ENCODE data around the gene RNF38.
"Not testable (repeated sequence)": the region's sequence is repeated elsewhere in the genome, so short reads cannot be mapped to it uniquely, and the experiment has no call there.

The RNF38 gene

GRCh38 chr9:36399980-36400331 is at the start of gene RNF38:
Gene RNF38, minus strand, starts transcription at chr9:36400269. Its CDS starts 161 bp downstream, at chr9:36400108.
- Mint-ChIP-seq H3K4me1 (ENCODE audit: low read depth) (peaks cover 47% of the 10 kb centered on the region), H3K27me3 (no peaks in the 10 kb centered on the region), H3K9me3 (ENCODE audit: low read depth) (no peaks in the 10 kb centered on the region), H3K36me3 (peaks cover 2% of the 10 kb centered on the region), H3K4me3 (peak within 1 kb of the TSS; percentile 91), H3K27ac (peak within 1 kb of the TSS; percentile 88)

- H3K36me3 Mint-ChIP-seq; H3K27me3 Mint-ChIP-seq; H3K27ac Mint-ChIP-seq; H3K9me3 Mint-ChIP-seq (ENCODE audit: low read depth); H3K4me3 Mint-ChIP-seq: not testable (repeated sequence)
- peaks cover 49% of the 10 kb centered on the region for H3K4me1 Mint-ChIP-seq (ENCODE audit: low read depth)
These were observed 48.5 kb upstream of the RNF38 start for GRCh38 chr9:36448555-36448954.

- Mint-ChIP-seq H3K27ac (no peak overlapping the region), H3K4me3 (no peak overlapping the region), H3K9me3 (ENCODE audit: low read depth) (no peaks in the 10 kb centered on the region), H3K36me3 (peaks cover 2% of the 10 kb centered on the region), H3K27me3 (no peaks in the 10 kb centered on the region), H3K4me1 (ENCODE audit: low read depth) (peaks cover 52% of the 10 kb centered on the region)
These were observed 47.9 kb upstream of the RNF38 start for GRCh38 chr9:36448017-36448416.

GRCh38 chr9:36446678-36447077 is 46.6 kb upstream of the RNF38 start:
- H3K27ac Mint-ChIP-seq; H3K4me3 Mint-ChIP-seq; H3K9me3 Mint-ChIP-seq (ENCODE audit: low read depth); H3K27me3 Mint-ChIP-seq; H3K36me3 Mint-ChIP-seq: not testable (repeated sequence)
- H3K4me1 Mint-ChIP-seq (ENCODE audit: low read depth) = peaks cover 55% of the 10 kb centered on the region

- Mint-ChIP-seq H3K27me3 (no peaks in the 10 kb centered on the region), H3K9me3 (ENCODE audit: low read depth) (no peaks in the 10 kb centered on the region), H3K36me3 (peaks cover 2% of the 10 kb centered on the region), H3K4me3 (no peak overlapping the region), H3K4me1 (ENCODE audit: low read depth) (peaks cover 58% of the 10 kb centered on the region), H3K27ac (no peak overlapping the region)
These were observed 45.8 kb upstream of the RNF38 start for GRCh38 chr9:36445800-36446361.

- peaks cover 2% of the 10 kb centered on the region for H3K36me3 Mint-ChIP-seq
- H3K9me3 Mint-ChIP-seq (ENCODE audit: low read depth) = no peaks in the 10 kb centered on the region
- H3K27me3 Mint-ChIP-seq = no peaks in the 10 kb centered on the region
- peaks cover 59% of the 10 kb centered on the region for H3K4me1 Mint-ChIP-seq (ENCODE audit: low read depth)
- H3K27ac Mint-ChIP-seq = no peak overlapping the region
- peak overlapping the region; percentile 4 for H3K4me3 Mint-ChIP-seq
These were observed 44.1 kb upstream of the RNF38 start for GRCh38 chr9:36444203-36444602.

- H3K9me3 Mint-ChIP-seq (ENCODE audit: low read depth) = no peaks in the 10 kb centered on the region
- H3K4me1 Mint-ChIP-seq (ENCODE audit: low read depth) = peaks cover 63% of the 10 kb centered on the region
- no peak overlapping the region for H3K27ac Mint-ChIP-seq
- no peaks in the 10 kb centered on the region for H3K27me3 Mint-ChIP-seq
- peaks cover 2% of the 10 kb centered on the region for H3K36me3 Mint-ChIP-seq
- H3K4me3 Mint-ChIP-seq = peak overlapping the region; percentile 15
These were observed 43.5 kb upstream of the RNF38 start for GRCh38 chr9:36443581-36443980.

GRCh38 chr9:36442710-36443109 is 42.6 kb upstream of the RNF38 start:
- no peaks in the 10 kb centered on the region for H3K27me3 Mint-ChIP-seq
- no peak overlapping the region for H3K4me3 Mint-ChIP-seq
- peaks cover 65% of the 10 kb centered on the region for H3K4me1 Mint-ChIP-seq (ENCODE audit: low read depth)
- H3K27ac Mint-ChIP-seq = no peak overlapping the region
- peaks cover 2% of the 10 kb centered on the region for H3K36me3 Mint-ChIP-seq
- H3K9me3 Mint-ChIP-seq (ENCODE audit: low read depth) = no peaks in the 10 kb centered on the region

GRCh38 chr9:36441966-36442365 is 41.9 kb upstream of the RNF38 start:
- Mint-ChIP-seq H3K9me3 (ENCODE audit: low read depth) (no peaks in the 10 kb centered on the region), H3K4me1 (ENCODE audit: low read depth) (peaks cover 67% of the 10 kb centered on the region), H3K4me3 (peak overlapping the region; percentile 11), H3K27ac (peak overlapping the region; percentile 47), H3K27me3 (no peaks in the 10 kb centered on the region), H3K36me3 (peaks cover 2% of the 10 kb centered on the region)

- H3K27ac Mint-ChIP-seq = no peak overlapping the region
- no peaks in the 10 kb centered on the region for H3K9me3 Mint-ChIP-seq (ENCODE audit: low read depth)
- no peak overlapping the region for H3K4me3 Mint-ChIP-seq
- no peaks in the 10 kb centered on the region for H3K27me3 Mint-ChIP-seq
- peaks cover 49% of the 10 kb centered on the region for H3K4me1 Mint-ChIP-seq (ENCODE audit: low read depth)
- H3K36me3 Mint-ChIP-seq = no peaks in the 10 kb centered on the region
These were observed 38.6 kb upstream of the RNF38 start for GRCh38 chr9:36438536-36439236.

- Mint-ChIP-seq H3K9me3 (ENCODE audit: low read depth) (no peaks in the 10 kb centered on the region), H3K4me3 (no peak overlapping the region), H3K27me3 (no peaks in the 10 kb centered on the region), H3K36me3 (no peaks in the 10 kb centered on the region), H3K4me1 (ENCODE audit: low read depth) (peaks cover 42% of the 10 kb centered on the region), H3K27ac (no peak overlapping the region)
These were observed 37.7 kb upstream of the RNF38 start for GRCh38 chr9:36437790-36438189.

- Mint-ChIP-seq H3K27me3 (no peaks in the 10 kb centered on the region), H3K27ac (no peak overlapping the region), H3K4me1 (ENCODE audit: low read depth) (peaks cover 35% of the 10 kb centered on the region), H3K36me3 (no peaks in the 10 kb centered on the region), H3K4me3 (no peak overlapping the region), H3K9me3 (ENCODE audit: low read depth) (no peaks in the 10 kb centered on the region)
These were observed 36.8 kb upstream of the RNF38 start for GRCh38 chr9:36436909-36437308.

- H3K36me3 Mint-ChIP-seq = peaks cover 8% of the 10 kb centered on the region
- no peaks in the 10 kb centered on the region for H3K27me3 Mint-ChIP-seq
- H3K4me1 Mint-ChIP-seq (ENCODE audit: low read depth) = peaks cover 32% of the 10 kb centered on the region
- no peak overlapping the region for H3K4me3 Mint-ChIP-seq
- H3K27ac Mint-ChIP-seq = no peak overlapping the region
- no peaks in the 10 kb centered on the region for H3K9me3 Mint-ChIP-seq (ENCODE audit: low read depth)
These were observed 33.3 kb upstream of the RNF38 start for GRCh38 chr9:36433386-36433785.

GRCh38 chr9:36431078-36431477 is 31.0 kb upstream of the RNF38 start:
- Mint-ChIP-seq H3K4me3 (no peak overlapping the region), H3K27ac (no peak overlapping the region), H3K9me3 (ENCODE audit: low read depth) (no peaks in the 10 kb centered on the region), H3K36me3 (peaks cover 8% of the 10 kb centered on the region), H3K4me1 (ENCODE audit: low read depth) (peaks cover 31% of the 10 kb centered on the region), H3K27me3 (no peaks in the 10 kb centered on the region)

GRCh38 chr9:36426945-36427344 is 26.9 kb upstream of the RNF38 start:
- Mint-ChIP-seq H3K4me3 (no peak overlapping the region), H3K9me3 (ENCODE audit: low read depth) (no peaks in the 10 kb centered on the region), H3K27ac (peak overlapping the region; percentile 18), H3K36me3 (peaks cover 8% of the 10 kb centered on the region), H3K27me3 (no peaks in the 10 kb centered on the region), H3K4me1 (ENCODE audit: low read depth) (peaks cover 32% of the 10 kb centered on the region)

GRCh38 chr9:36426348-36426747 is 26.3 kb upstream of the RNF38 start:
- H3K9me3 Mint-ChIP-seq (ENCODE audit: low read depth) = no peaks in the 10 kb centered on the region
- H3K4me3 Mint-ChIP-seq = no peak overlapping the region
- peaks cover 32% of the 10 kb centered on the region for H3K4me1 Mint-ChIP-seq (ENCODE audit: low read depth)
- H3K27ac Mint-ChIP-seq = peak overlapping the region; percentile 41
- no peaks in the 10 kb centered on the region for H3K27me3 Mint-ChIP-seq
- H3K36me3 Mint-ChIP-seq = peaks cover 8% of the 10 kb centered on the region
